GM21447 (cell line): Measurements from ENCODE around the gene PCNX1.
A peak's percentile ranks its signal among the peaks of the same experiment; 100 is the strongest.
"Not testable (repeated sequence)": the region's sequence is repeated elsewhere in the genome, so short reads cannot be mapped to it uniquely, and the experiment has no call there.

ENCODE experiments used
- ATAC-seq: cut with Tn5 transposase; IDR thresholded peaks from one replicate; pipeline ENCODE4 v1.9.1; 2021; ENCODE audit not compliant: unreplicated experiment

Gene PCNX1

DNA sequence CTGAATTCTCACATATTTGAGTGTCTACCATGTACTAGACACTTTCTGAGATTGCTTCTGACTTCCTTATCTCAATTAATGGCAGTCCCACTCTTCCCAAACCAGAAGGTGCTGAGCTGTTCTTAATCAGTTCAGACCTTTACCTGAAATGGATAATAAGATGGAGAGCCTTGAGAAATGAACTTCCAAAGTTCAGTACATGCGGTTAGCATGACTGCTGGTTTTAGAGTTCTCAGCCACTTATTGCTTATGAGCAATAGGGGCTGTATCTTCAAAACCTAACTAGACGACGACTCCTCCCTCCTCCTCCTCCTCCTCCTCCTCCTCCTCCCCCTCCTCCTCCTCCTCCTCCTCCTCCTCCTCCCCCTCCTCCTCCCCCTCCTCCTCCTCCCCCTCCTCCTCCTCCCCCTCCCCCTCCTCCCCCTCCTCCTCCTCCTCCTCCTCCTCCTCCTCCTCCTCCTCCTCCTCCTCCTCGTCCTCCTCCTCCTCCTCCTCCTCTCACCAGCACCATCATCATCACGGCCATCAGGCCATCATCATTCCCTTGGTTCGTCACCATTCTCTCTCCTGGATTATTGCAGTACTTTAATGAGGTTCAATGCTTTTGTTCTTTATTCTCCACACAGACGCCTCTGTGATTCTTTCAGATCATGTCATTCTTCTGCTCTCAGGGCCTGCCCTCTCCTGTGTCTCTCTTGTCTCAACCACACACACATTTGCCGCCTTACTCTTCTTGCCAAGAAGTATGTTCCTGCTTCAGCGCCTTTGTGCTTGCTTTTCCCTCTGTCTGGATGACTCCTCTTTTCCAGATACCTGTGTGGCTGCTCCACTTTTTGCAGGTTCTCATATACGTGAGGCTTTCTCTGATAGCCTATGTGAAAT, 2.7 kb downstream of the PCNX1 start:
- ATAC-seq: no peak

DNA sequence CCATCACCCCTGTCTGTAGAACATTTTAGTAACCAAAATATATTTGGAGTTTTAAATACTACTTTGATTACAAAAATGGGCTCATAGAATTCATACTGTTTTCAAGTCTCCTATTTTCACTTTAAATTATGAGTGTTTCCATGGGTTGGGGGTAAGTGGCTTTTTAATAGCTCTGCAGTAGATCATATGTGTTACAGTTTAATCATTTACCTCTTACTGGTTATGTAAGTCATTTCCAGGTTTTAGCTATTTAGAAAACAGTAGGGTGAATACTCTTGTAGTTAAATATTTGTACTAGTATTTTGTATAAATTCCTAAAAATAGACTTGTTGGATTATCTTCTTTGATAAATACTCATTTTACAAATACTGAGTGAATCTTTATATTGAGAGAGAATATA, 8.2 kb downstream of the PCNX1 start:
- ATAC-seq: no peak

DNA sequence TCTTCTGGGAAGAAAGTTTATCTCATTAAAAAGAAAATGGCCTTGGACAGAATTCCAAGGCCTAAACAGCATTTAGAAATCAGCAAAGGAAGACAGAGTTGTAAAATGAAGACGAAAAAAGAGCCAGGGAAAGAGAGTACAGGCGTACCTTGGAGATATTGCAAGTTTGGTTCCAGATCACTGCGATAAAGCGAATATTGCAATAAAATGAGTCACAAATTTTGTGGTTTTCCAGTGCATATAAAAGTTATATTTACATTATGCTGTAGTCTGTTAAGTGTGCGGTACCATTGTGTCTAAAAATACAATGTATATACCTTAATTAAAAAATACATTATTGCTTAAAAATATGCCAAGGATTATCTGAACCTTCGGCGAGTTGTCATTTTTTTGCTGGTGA, 9.0 kb downstream of the PCNX1 start:
- no peak for ATAC-seq

DNA sequence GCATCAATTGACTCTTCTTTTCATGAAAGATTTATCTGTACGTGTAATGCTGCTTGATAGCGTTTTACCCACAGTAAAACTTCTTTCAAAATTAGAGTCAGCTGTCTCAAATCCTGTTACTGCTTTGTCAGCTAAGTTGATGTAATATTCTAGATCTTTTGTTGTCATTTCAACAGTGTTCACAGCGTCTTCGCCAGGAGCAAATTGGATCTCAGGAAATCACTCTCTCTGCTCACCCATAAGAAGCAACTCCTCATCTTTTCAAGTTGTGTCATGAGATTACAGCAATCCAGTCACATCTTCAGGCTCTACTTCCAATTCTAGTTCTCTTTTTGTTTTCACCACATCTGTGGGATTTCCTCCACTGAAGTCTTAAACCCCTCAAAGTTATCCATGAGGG, 9.5 kb downstream of the PCNX1 start:
- ATAC-seq: no peak

DNA sequence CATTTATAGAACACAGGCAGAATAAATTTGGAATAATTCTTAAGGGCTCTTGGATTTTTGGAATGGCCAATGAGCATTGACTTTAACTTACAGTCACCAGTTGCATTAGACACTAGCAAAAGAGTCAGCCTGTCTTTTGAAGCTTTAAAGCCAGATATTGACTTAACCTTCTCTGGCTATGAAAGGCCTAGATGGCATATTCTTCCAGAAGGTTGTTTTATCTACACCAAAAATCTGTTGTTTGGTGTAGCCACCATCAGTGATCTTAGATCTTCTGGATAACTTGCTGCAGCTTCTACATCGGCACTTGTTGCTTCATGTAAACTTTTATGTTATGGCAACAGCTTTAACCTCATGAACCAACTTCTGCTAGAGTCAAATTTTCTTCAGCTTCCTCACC, 10.4 kb downstream of the PCNX1 start:
- ATAC-seq: no peak

DNA sequence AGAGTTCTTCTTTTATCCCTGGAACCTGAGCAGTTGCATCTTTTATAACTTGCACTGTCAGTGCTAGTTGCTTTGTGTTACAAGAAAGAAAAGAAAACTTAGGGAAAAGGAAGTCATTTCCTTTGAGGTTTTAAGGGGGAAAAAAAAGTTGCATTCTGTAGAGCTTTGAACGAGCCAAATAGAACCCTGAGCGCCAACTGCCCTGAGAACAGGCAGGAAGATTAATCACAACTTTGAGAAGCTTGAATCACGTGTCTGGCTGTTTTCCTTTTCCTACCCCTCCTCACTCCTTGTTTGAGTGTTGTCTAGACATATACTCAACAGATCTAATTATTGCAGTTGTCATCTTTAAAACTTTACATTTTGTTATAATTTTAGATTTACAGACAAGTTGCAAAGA, 12.5 kb downstream of the PCNX1 start:
- no peak for ATAC-seq

DNA sequence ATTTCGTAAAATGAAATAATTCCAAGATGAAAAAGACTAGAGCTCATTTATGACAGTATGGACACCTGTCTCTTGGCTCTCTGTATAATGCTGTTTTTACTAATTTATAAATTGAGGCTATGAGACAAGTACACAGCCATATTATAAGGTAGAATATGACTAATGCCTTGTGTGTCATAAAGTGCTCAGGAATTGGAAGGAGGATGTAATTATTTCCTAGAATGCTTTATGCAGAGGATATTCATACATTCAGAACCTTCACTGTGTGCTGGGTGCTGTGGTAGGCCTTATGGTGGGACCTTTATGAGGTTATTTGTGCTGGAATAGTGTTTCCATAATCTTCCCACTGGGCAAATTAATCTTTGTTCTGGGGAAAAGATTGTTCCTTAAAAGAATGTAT, 13.3 kb downstream of the PCNX1 start:
- ATAC-seq: no peak

DNA sequence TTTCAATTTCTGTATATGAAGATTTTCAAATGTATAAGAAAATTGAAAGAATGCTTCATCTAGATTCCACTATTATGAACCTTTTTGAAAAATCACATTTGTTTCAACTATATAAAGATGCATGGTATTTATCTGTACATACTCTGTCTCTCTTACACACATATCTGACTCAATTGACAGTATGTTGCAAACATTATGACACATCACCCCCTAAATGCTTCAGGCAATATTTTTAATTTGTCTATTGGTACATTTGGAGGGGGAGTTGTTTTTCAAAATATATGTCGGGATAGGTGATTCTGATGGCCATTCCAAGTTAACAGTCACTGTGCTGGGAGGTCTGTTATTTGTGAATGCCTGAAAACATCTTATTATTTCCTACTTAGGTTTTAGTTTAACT, 14.4 kb downstream of the PCNX1 start:
- no peak for ATAC-seq

DNA sequence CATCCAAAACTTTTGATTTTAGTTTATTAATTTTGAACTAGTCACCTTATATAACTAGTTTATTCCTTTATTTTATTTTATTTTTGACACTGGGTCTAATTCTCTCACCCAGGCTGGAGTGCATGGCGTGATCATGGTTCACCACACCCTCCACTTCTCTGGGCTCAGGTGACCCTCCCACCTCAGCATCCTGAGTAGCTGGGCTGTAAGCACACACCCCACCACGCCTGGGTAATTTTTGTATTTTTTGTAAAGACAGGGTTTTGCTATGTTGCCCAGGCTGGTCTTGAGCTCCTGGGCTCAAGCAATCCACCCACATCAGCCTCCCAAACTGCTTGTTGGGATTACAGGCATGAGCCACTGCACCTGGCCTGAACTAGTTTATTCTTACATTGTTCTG, 17.3 kb downstream of the PCNX1 start:
- no peak for ATAC-seq

DNA sequence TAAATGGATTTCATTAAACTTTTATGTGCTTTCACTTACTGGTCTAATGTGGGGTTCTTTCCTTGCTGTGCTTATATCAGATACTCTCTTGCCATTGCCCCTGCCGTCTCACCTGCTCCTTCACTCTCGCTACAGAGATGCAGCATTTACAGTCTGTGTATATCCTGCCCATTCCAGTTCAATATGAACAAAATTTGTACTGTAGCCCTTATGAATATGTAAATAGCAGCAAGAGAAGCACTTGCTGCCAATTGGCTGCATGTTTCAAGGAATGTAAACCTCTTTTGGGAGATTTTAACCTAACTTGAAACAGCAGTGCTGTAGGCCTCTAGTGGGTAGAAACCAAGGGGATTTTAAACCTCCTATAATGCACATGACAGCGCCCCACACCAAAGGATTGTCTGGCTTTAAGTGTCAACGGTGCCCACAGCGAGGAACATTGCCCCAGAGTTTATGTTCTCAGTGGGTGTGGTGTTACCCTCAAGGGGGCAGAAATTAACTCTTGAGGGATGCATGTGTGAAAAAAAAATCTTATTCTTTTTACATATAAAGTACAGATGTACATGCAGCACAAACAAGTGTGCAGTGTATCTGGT, 19.1 kb downstream of the PCNX1 start:
- no peak for ATAC-seq

DNA sequence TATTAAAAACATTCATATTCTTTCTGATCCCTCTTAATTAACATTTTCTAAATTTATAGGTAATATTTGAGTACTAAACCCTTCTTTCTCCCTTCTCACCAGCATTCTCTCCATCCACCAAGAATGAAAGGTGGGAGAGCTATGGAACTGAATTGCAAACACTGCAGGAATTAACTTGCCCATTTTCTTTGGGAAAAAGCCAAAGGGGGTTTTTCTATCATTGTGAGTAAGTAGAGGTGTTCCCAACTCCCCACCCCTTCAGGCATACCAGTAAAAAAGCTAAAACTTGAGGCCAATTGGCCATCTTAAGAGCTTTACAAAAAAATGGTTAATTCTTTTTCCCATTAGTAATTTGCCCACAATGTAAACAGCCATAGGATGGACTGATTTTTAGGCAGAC, 23.7 kb downstream of the PCNX1 start:
- ATAC-seq: no peak

DNA sequence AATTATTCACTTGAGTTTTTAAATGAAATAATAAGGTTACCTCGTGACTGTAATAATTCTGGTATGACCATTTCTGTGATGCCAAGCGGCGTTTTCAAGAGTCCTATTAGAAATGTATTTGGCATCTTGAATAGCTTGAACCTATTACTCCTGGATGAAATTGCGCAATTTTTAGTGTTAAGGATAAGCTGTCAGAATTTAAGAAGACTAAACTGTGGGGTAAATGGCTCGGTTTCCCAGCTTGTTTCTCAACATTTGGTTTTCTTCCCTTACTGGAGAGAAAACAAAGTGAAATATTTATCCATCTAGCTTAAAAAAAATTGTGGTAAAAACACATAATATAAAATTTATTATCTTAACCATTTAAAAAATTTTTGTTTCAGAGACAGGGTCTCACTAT, 26.8 kb downstream of the PCNX1 start:
- ATAC-seq: no peak

DNA sequence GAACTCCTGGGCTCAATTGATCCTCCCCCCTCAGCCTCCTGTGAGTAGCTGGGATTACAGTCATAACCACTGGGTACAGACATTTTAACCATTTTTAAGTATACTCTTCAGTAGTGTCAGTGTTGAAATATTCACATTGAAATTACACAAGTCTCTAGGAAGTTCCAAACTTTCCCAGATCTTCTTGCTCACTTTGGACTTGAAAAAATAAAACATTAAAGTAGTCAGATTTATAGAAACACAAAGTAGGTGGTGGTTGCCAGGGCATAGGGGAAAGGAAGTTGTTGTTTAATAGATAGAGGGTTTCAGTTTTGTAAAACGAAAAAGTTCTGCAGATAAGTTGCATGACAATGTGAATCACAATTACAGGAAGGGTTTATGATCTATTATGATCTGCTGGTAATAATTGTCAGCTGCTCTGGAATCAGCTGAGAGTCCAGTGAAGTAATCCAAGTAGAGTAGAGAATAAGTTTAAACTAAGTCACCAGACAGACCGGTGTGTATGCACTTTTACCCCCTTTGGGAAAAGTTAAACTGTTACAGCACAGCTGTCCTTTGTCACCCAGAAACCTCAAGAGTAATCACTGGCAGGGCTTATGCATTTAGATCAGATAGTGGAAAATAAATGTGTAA, 27.4 kb downstream of the PCNX1 start:
- ATAC-seq: peak; percentile 82

DNA sequence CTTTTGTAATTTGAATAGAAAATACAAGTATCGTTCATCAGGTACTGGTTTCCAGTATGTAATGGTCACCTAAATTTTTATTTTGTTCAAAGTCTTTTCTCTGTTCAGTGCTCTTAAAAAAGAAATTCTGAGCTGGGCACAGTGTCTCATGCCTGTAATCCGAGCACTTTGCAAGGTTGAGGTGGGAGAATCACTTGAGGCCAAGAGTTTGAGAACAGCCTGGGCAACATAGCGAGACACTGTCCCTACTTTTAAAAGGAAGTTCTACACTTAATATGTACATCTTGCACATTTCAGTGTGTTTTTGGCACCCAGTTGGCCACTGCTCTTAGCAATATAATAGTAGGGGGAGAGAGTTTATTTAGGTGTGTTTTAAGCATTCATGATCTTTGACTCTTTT, 27.9 kb downstream of the PCNX1 start:
- no peak for ATAC-seq

DNA sequence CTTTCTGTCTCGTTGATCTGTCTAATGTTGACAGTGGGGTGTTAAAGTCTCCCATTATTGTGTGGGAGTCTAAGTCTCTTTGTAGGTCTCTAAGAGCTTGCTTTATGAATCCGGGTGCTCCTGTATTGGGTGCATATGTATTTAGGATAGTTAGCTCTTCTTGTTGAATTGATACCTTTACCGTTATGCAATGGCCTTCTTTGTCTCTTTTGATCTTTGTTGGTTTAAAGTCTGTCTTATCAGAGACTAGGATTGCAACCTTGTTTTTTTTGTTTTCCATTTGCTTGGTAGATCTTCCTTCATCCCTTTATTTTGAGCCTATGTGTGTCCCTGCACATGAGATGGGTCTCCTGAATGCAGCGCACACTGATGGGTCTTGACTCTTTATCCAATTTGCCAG, 32.4 kb downstream of the PCNX1 start:
- ATAC-seq: not testable (repeated sequence)

DNA sequence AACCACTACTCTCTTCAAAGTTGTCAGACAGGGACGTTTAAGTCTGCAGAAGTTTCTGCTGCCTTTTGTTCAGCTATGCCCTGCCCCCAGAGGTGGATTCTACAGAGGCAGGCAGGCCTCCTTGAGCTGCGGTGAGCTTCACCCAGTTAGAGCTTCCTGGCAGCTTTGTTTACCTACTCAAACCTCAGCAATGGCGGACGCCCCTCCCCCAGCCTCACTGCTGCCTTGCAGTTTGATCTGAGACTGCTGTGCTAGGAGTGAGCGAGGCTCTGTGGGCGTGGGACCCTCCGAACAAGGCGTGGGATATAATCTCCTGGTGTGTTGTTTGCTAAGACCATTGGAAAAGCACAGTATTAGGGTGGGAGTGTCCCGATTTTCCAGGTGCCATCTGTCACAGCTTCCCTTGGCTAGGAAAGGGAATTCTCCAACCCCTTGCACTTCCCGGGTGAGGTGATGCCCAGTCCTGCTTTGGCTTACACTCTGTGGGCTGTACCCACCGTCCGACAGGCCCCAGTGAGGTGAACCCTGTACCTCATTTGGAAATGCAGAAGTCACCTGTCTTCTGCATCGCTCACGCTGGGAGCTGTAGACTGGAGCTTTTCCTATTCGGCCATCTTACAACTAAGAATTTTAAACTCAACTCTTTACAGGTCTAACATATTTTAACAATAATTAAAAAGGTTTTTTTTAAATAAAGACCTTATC, 34.5 kb downstream of the PCNX1 start:
- ATAC-seq: not testable (repeated sequence)

DNA sequence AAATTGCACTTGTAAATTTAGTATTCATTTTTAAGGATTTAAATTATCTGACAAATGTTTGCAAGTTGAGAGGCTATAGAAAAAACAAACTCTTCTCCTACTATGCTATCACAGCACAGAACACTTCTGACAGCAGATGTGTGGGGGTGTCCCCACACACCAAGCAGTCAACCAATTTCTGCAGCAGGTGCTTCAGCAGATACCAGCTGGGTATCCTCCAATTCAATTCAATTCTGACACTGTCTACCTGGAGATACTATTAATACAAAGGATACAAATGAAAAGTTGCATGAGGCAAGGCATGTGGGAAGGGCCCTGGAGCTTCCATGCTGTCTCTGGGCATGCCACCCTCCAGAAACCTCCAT, 35.1 kb downstream of the PCNX1 start:
- no peak for ATAC-seq

DNA sequence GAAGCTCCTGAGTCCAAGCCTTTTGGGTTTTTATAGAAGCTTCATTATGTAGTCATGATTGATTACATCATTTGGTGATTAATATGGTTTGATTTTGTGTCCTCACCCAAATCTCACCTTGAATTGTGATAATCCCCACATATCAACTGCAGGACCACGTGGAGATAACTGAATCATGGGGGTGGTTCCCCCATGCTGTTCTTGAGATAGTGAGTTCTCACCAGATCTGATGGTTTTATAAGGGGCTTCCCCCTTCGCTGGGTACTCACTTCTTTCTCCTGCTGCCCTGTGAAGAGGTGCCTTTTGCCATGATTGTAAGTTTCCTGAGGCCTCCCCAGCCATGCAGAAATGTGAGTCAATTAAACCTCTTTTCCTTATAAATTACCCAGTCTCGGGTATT, 35.5 kb downstream of the PCNX1 start:
- not testable (repeated sequence) for ATAC-seq

DNA sequence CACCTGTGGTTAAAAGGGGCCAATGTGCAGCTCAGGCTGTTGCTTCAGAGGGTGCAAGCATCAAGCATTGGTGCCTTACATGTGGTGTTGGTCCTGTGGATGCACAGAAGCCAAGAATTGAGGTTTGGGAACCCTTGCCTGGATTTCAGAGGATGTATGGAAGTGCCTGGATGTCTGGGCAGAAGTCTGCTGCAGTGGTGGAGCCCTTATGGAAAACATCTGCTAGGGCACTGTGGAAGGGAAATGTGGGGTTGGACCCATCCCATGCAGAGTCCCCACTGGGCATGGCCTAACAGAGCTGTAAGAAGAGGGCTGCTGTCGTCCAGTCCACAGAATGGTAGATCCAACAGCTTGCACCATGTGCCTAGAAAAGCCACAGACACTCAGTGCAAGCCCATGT, 36.6 kb downstream of the PCNX1 start:
- ATAC-seq: no peak

DNA sequence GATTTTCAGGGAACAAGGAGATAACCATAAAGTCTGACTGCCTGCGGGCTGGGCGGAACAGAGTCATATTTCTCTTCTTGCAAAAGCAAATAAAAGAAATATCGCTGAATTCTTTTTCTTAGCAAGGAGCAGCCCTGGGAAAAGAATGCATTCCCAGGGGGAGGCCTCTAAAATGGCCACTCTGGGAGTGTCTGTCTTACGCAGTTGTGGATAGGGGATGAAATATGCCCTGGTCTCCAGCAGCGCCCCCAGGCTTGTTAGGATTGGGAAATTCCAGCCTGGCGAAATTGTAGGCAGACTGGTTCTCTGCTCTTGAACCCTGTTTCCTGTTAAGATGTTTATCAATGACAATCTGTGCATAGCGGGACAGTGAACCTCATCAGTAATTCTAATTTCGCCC, 40.5 kb downstream of the PCNX1 start:
- ATAC-seq: no peak

DNA sequence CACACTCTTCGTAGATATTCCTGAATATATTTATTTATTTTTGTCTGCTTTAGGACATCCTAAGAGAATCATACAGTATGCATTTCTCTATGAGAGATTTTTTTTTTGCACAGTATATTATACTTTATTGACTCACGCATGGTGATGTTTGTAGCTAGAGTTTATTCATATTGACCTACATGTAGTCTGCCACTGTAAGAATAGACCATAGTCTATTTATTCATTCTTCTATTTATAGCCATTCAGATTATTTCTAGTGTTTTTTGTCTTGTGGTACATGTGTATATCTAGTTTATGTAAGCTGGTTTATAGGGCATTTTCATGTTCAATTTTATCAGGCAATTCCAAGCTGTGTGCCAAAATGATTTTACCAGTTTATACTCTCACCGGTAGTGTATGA, 45.2 kb downstream of the PCNX1 start:
- no peak for ATAC-seq

DNA sequence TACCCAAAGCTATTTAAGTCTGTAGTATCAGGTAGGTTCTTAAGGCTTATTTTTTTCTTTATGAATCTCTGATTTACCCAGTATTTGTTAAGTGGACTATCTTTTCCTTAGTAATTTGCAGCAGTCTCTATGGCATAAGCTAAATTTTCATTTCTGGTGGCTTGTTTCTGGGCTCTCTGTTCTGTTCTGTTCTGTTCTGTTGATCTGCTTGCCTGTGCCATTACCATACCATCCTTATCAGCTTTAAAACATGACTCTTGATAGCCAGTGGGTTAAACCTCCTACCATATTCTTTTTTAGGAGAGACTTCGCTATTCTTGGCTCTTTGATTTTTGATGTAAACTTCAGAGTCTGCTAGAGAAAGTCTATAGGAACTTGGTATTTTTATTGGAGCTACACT, 46.8 kb downstream of the PCNX1 start:
- no peak for ATAC-seq
